K562 (cell line): Measurements from ENCODE around the gene HLA-DMB. TPM values are rescaled to one million over a fixed set of nuclear protein-coding genes. Genes with fewer than 3 reads are reported as not detected.

Experiments
- ATAC-seq: fragments of 200-7000 bp; cut with Tn5 transposase; 3 replicates; pipeline ENCODE4 v1.9.1; 2020; ENCODE audit warnings: moderate library complexity
- BruUV-seq: library from RNA; stranded (reverse); fragments of 400-500 nt; replicated peaks from 2 replicates; lab custom pipeline; 2021; lab: Mats Ljungman, UMichigan
- CTCF ChIA-PET: fragments of 300-600 bp; formaldehyde crosslinking; extraction: SDS; loops from one replicate; lab custom pipeline; 2021; ENCODE audit warnings: low intra/inter-chr PET ratio; lab: Yijun Ruan, JAX
- POLR2A ChIA-PET: fragments of 300-600, 350-650 bp; sonication (Branson Sonifier 250); formaldehyde crosslinking; extraction: SDS; loops from one replicate; lab custom pipeline; 2021; ENCODE audit warnings: antibody characterized with exemption, inconsistent platforms; lab: Yijun Ruan, JAX
- DNase-seq, 4 experiments: peaks; one replicate each; pipeline versions ENCODE4 v3.0.0 to v3.0.0-alpha.2; 2011 to 2018; ENCODE audit warnings: low spot score in 3 of 4, mixed read lengths in 3 of 4; ENCODE audit errors: extremely low read depth in 1 of 4
- FAIRE-seq: peaks from 2 replicates; lab custom pipeline; 2011; peaks lifted over from hg19 to GRCh38; lab: Jason Lieb, UNC
- H2AFZ ChIP-seq: 2 replicates; pipeline ENCODE4 v1.6.0; 2011; ENCODE audit warnings: low read depth, low read length, control low read depth, inconsistent platforms
- H3K27ac ChIP-seq: fragments of 200-600 bp; 3 replicates; pipeline ENCODE4 v1.8.0; 2011; ENCODE audit warnings: low read depth, mild to moderate bottlenecking, control low read depth, inconsistent platforms, low read length, moderate library complexity, mixed read lengths; ENCODE audit errors: extremely low read depth
- H3K27me3 ChIP-seq, 2 experiments: fragments of 300-600 bp in 1 of 2; 2 replicates in 1 of 2; 3 replicates in 1 of 2; pipeline versions ENCODE4 v1.6.0 to v1.8.0; 2011; ENCODE audit warnings: inconsistent platforms in 2 of 2, low read length in 2 of 2, mild to moderate bottlenecking in 1 of 2, mixed read lengths in 1 of 2, moderate library complexity in 1 of 2; ENCODE audit not compliant: control insufficient read depth in 2 of 2, insufficient read depth in 2 of 2
- H3K36me3 ChIP-seq: fragments of 300-600 bp; 3 replicates; pipeline ENCODE4 v1.8.0; 2011; ENCODE audit warnings: mild to moderate bottlenecking, low read length, inconsistent platforms; ENCODE audit not compliant: control insufficient read depth, insufficient read depth
- H3K4me1 ChIP-seq, 2 experiments: fragments of 200-600 bp in 1 of 2; replicated peaks in 1 of 2; 2 replicates in 1 of 2; 3 replicates in 1 of 2; pipeline versions ENCODE4 v1.5.1 to v1.8.0; 2011; ENCODE audit warnings: inconsistent platforms in 2 of 2, low read length in 2 of 2, mild to moderate bottlenecking in 1 of 2, mixed read lengths in 1 of 2, moderate library complexity in 1 of 2; ENCODE audit not compliant: control insufficient read depth in 2 of 2, insufficient read depth in 2 of 2
- H3K4me2 ChIP-seq: 2 replicates; pipeline ENCODE4 v1.6.1; 2011; ENCODE audit warnings: low read length, control low read depth, inconsistent platforms, mixed read lengths; ENCODE audit not compliant: insufficient read depth
- H3K4me3 ChIP-seq: fragments of 200-600 bp; sonication (generic), shearing (Covaris generic); 2 replicates; pipeline ENCODE4 v1.5.1; 2016; ENCODE audit warnings: control low read depth, inconsistent platforms
- H3K79me2 ChIP-seq: fragments of 200-600 bp; 3 replicates; pipeline ENCODE4 v1.8.0; 2011; ENCODE audit warnings: low read length, inconsistent platforms; ENCODE audit not compliant: control insufficient read depth, insufficient read depth
- H3K9ac ChIP-seq, 2 experiments: 2 replicates each; pipeline versions ENCODE4 v1.6.0 to v1.6.1; 2011; ENCODE audit warnings: low read depth in 2 of 2, low read length in 2 of 2, control low read depth in 1 of 2, inconsistent platforms in 1 of 2, mild to moderate bottlenecking in 1 of 2, mixed read lengths in 1 of 2; ENCODE audit not compliant: insufficient read depth in 1 of 2
- H3K9me1 ChIP-seq: one replicate; pipeline ENCODE4 v1.6.0; 2011; ENCODE audit warnings: inconsistent platforms, mild to moderate bottlenecking, low read length, moderate library complexity; ENCODE audit not compliant: control insufficient read depth, insufficient read depth
- H3K9me3 ChIP-seq: replicated peaks from 2 replicates; pipeline ENCODE4 v1.5.1; 2011; ENCODE audit warnings: low read depth, low read length, inconsistent platforms; ENCODE audit not compliant: control insufficient read depth, insufficient read depth
- H4K20me1 ChIP-seq: replicated peaks from 2 replicates; pipeline ENCODE4 v1.6.1; 2011; ENCODE audit warnings: low read length, inconsistent platforms, mixed read lengths; ENCODE audit not compliant: control insufficient read depth, insufficient read depth
- FOXM1 ChIP-seq, 2 experiments: fragments of 450-650 bp in 1 of 2; sonication (generic) in 1 of 2; formaldehyde crosslinking in 1 of 2; IDR thresholded peaks; 2 replicates each; pipeline versions ENCODE4 v1.6.1 to v1.9.0; 2017 to 2022; ENCODE audit warnings: low read depth in 2 of 2, mild to moderate bottlenecking in 2 of 2, missing genetic modification reagents in 1 of 2, moderate library complexity in 1 of 2
- KDM4B ChIP-seq, 2 experiments: fragments of 450-650 bp in 1 of 2; sonication (generic) in 1 of 2; IDR thresholded peaks; 2 replicates each; pipeline ENCODE4 v1.6.1; 2016 to 2017; ENCODE audit warnings: borderline replicate concordance in 2 of 2, antibody characterized with exemption in 1 of 2, low read depth in 1 of 2, mild to moderate bottlenecking in 1 of 2
- MTF1 ChIP-seq: fragments of 250-450 bp; sonication (Bioruptor Pico); IDR thresholded peaks from 2 replicates; pipeline ENCODE4 v1.9.0; 2021; ENCODE audit warnings: moderate library complexity, mild to moderate bottlenecking, inconsistent platforms, borderline replicate concordance
- MYC ChIP-seq, 2 experiments: fragments of 250-450 bp in 1 of 2; sonication (Bioruptor Pico) in 1 of 2; IDR thresholded peaks; 2 replicates each; pipeline versions ENCODE4 v1.5.1 to v1.6.1; 2012 to 2021; ENCODE audit warnings: low read depth in 2 of 2, borderline replicate concordance in 1 of 2, improper control_type of control experiment in 1 of 2, low read length in 1 of 2, mild to moderate bottlenecking in 1 of 2, moderate library complexity in 1 of 2
- NBN ChIP-seq: fragments of 450-650 bp; IDR thresholded peaks from 2 replicates; pipeline ENCODE4 v1.6.1; 2016; ENCODE audit warnings: low read depth, mild to moderate bottlenecking
- NCOA6 ChIP-seq: fragments of 450-650 bp; IDR thresholded peaks from 2 replicates; pipeline ENCODE4 v1.6.1; 2017; ENCODE audit warnings: mild to moderate bottlenecking
- NFATC3 ChIP-seq: fragments of 450-650 bp; IDR thresholded peaks from 2 replicates; pipeline ENCODE4 v1.6.1; 2017; ENCODE audit warnings: mild to moderate bottlenecking
- NFE2 ChIP-seq: IDR thresholded peaks from 2 replicates; pipeline ENCODE4 v1.6.1; 2014; ENCODE audit warnings: antibody characterized with exemption, low read depth
- NONO ChIP-seq, 2 experiments: fragments of 200-400 bp in 1 of 2; fragments of 450-650 bp in 1 of 2; formaldehyde crosslinking in 1 of 2; IDR thresholded peaks; 2 replicates each; pipeline ENCODE4 v1.6.1; 2017; ENCODE audit warnings: low read depth in 2 of 2, mild to moderate bottlenecking in 2 of 2, moderate library complexity in 2 of 2, low read length in 1 of 2
- PHB2 ChIP-seq: fragments of 450-650 bp; IDR thresholded peaks from 2 replicates; pipeline ENCODE4 v1.6.1; 2017; ENCODE audit warnings: low read depth
- ZNF217 ChIP-seq: sonication (generic); formaldehyde crosslinking; IDR thresholded peaks from 2 replicates; pipeline ENCODE4 v1.8.0; 2022; ENCODE audit warnings: mild to moderate bottlenecking, missing genetic modification reagents
- ZNF253 ChIP-seq: fragments of 250-450 bp; sonication (Bioruptor Pico); conservative IDR thresholded peaks from 2 replicates; pipeline ENCODE4 v1.6.1; 2021; ENCODE audit warnings: mild to moderate bottlenecking
- ZNF644 ChIP-seq: fragments of 200-800 bp; sonication (Bioruptor generic); IDR thresholded peaks from 2 replicates; pipeline ENCODE4 v1.6.1; 2016; ENCODE audit warnings: low read depth, missing genetic modification characterization, missing compliant biosample characterization
- WGBS: fragments of 100-300 bp; shearing (Covaris generic); methylation state at CpG from one replicate; pipeline ENCODE4 v1.1.6; 2016; ENCODE audit warnings: low coverage, mixed read lengths; ENCODE audit not compliant: insufficient coverage; ENCODE audit errors: missing lambda C conversion rate; 5-methylcytosine and 5-hydroxymethylcytosine counted together
- in situ Hi-C: fragments of 300-500 bp; cut with MboI; formaldehyde crosslinking; loops from 4 replicates; pipeline ENCODE4 v1.15.0; 2018; ENCODE audit warnings: inconsistent platforms, mixed read lengths
- intact Hi-C: fragments of 100-400 bp; cut with micrococcal nuclease; formaldehyde crosslinking; loops from 2 replicates; pipeline ENCODE4 v1.14.2; 2022
- polyA plus RNA-seq, 8 experiments: library from polyadenylated mRNA; depleted of rRNA in 4 of 8; stranded (reverse) in 5 of 8; unstranded in 3 of 8; fragments of >200 nt; fragmentation: Nextera tagmentation in 2 of 8; fragmentation: Illumina TruSeq in 1 of 8; extraction: Ambion mirVana in 2 of 8; extraction: Trizol in 1 of 8; gene quantifications; 2 replicates each; pipeline versions ENCODE4 v1.2.1 to v1.2.3, GENCODE V29; 2011 to 2014; ENCODE audit warnings: inconsistent platforms in 1 of 8, missing spikeins in 1 of 8
- total RNA-seq, 7 experiments: library from RNA; depleted of rRNA in 6 of 7; stranded (reverse); fragments of >200 nt in 6 of 7; fragmentation: Illumina TruSeq in 2 of 7; extraction: Trizol in 2 of 7; gene quantifications; 2 replicates each; pipeline versions ENCODE4 v1.2.1 to v1.2.3, GENCODE V29; 2011 to 2021; ENCODE audit warnings: low replicate concordance in 1 of 7
- TF ChIP-seq, protein P1 (sequence below): sonication (generic); formaldehyde crosslinking; IDR thresholded peaks from 2 replicates; pipeline ENCODE4 v1.9.0; 2022; ENCODE audit warnings: mild to moderate bottlenecking, missing genetic modification reagents

The HLA-DMB gene
- total and polyA plus RNA-seq, 9 of the 15 experiments (the other 6 are each of a cell fraction or from before 2014, with no cell fraction given): 0.38 TPM; not detected in 8

DNA sequence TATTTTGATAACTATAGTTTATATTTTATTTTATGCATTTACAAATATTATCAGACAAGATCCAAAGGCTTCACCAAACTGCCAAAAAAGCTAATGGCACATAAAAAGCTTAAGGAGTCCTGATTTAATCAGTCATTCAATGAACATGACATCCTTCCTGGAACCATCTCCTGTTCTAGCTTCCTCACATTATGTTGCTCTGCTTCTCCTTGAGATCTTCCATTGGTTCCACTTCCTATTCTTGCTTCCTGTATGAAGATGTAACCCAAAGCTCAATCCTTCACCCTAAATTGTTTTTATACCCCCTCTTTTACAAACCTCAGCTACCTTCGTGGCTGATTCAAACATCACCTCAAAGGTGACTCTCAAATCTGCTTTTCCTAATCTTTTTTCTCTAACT, 23.0 kb upstream of the HLA-DMB start:
- POLR2A ChIA-PET: interaction anchor here (0.6 to 4.2 kb wide), 4 partner anchors 10 to 43 kb away, joined by 3 to 63 read pairs (median 3); no protein-coding TSS in a partner anchor
- FAIRE-seq: no peak
- H3K4me1 ChIP-seq: peaks cover 15 to 19% of the 10 kb centered on the region in 2 experiments
- no peak overlapping the region for H2AFZ ChIP-seq
- no peaks in the 10 kb centered on the region for H3K27me3 ChIP-seq
- no peaks in the 10 kb centered on the region for H4K20me1 ChIP-seq
- H3K4me2 ChIP-seq: no peak overlapping the region
- no peak overlapping the region for H3K9ac ChIP-seq
- no peak for ATAC-seq
- CTCF ChIA-PET: interaction anchor here (0.6 kb wide), 2 partner anchors 76 to 101 kb away, joined by 3 read pairs; no protein-coding TSS in a partner anchor
- H3K27ac ChIP-seq: no peak overlapping the region
- H3K36me3 ChIP-seq: no peaks in the 10 kb centered on the region
- H3K9me1 ChIP-seq: no peaks in the 10 kb centered on the region
- no peaks in the 10 kb centered on the region for H3K9me3 ChIP-seq
- no TSS peak for BruUV-seq
- TF ChIP-seq MTF1: no peak
- no peak for TF ChIP-seq NFE2
- TF ChIP-seq NBN: no peak
- TF ChIP-seq, protein P1, sequence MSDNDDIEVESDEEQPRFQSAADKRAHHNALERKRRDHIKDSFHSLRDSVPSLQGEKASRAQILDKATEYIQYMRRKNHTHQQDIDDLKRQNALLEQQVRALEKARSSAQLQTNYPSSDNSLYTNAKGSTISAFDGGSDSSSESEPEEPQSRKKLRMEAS (CRISPR knock-in tag): no peak
- no peak for TF ChIP-seq PHB2
- no peak for TF ChIP-seq NFATC3
- no peak for TF ChIP-seq ZNF217 (CRISPR knock-in tag)
- TF ChIP-seq NONO (IDR thresholded peaks at IDR 0.05; ENCODE audit: low read depth in 2 of 2, low read length in 1 of 2): no peak
- no peak for TF ChIP-seq FOXM1 (IDR thresholded peaks at IDR 0.05; ENCODE audit: low read depth)
- no peak for TF ChIP-seq FOXM1 (CRISPR knock-in tag; IDR thresholded peaks at IDR 0.05; ENCODE audit: low read depth)
- TF ChIP-seq MYC (IDR thresholded peaks at IDR 0.05; ENCODE audit: low read depth, low read length): no peak
- TF ChIP-seq MYC (CRISPR knock-in tag; IDR thresholded peaks at IDR 0.05; ENCODE audit: borderline replicate concordance, low read depth): no peak
- no peak for TF ChIP-seq ZNF253 (CRISPR knock-in tag)
- TF ChIP-seq KDM4B (IDR thresholded peaks at IDR 0.05; ENCODE audit: borderline replicate concordance in 2 of 2, low read depth in 1 of 2): no peak
- TF ChIP-seq ZNF644 (tag): no peak
- TF ChIP-seq NCOA6: no peak
- 38% methylated on average over 1 of the region's 1 CpG for WGBS
- peaks cover 28% of the 10 kb centered on the region for H3K79me2 ChIP-seq
- in situ Hi-C loops: loop anchor here (25.0 kb wide), 1 partner anchor 1427 kb away; the partner anchor contains the start of genes ATP6V1G2, DDX39B, MCCD1 and NFKBIL1
- H3K4me3 ChIP-seq: no peak overlapping the region
- no peak for DNase-seq
- intact Hi-C loops: no loop called here
